ENCODE measurements around the gene TOX3. TPM values are rescaled to one million over a fixed set of nuclear protein-coding genes. Genes with fewer than 3 reads are reported as not detected.

Gene TOX3
- total and polyA plus RNA-seq, 4 donors: 1.3 to 3.5 (median 2.4) TPM

GRCh38 chr16:52553322-52553721, 6.4 kb upstream of the TOX3 start:
- DNase-seq (ENCODE audit: low spot score): no peak
- Histone ChIP-seq H3K9ac (ENCODE audit: low read depth in 1 of 2, low read length in 2 of 2) (no peak overlapping the region), H3K27me3 (ENCODE audit: control insufficient read depth in 4 of 4, insufficient read depth in 4 of 4, low read length in 3 of 4) (no peaks in the 10 kb centered on the region), H3K4me1 (ENCODE audit: control insufficient read depth in 4 of 4, insufficient read depth in 4 of 4, low read length in 3 of 4) (no peaks in the 10 kb centered on the region), H3K27ac (ENCODE audit: low read depth in 1 of 2, low read length in 2 of 2) (no peak overlapping the region), H3K4me3 (ENCODE audit: low read depth in 1 of 3, low read length in 3 of 3) (no peak overlapping the region), H3K9me3 (ENCODE audit: control insufficient read depth in 4 of 4, low read length in 3 of 4) (no peaks in the 10 kb centered on the region), H3K36me3 (ENCODE audit: control insufficient read depth in 4 of 4, insufficient read depth in 3 of 4, low read depth in 1 of 4, low read length in 3 of 4) (no peaks in the 10 kb centered on the region)
- TF ChIP-seq FOXA1 (IDR thresholded peaks at IDR 0.05) (no peak), FOXA2 (IDR thresholded peaks at IDR 0.05) (no peak), HNF4G (IDR thresholded peaks at IDR 0.05) (no peak), SP1 (IDR thresholded peaks at IDR 0.05) (no peak), RXRA (IDR thresholded peaks at IDR 0.05) (no peak), ATF3 (IDR thresholded peaks at IDR 0.05) (no peak), GABPA (IDR thresholded peaks at IDR 0.05 in 1 of 2, conservative IDR thresholded peaks at IDR 0.05 in 1 of 2) (no peak), ZBTB33 (IDR thresholded peaks at IDR 0.05) (no peak), TAF1 (conservative IDR thresholded peaks at IDR 0.05) (no peak), HNF4A (conservative IDR thresholded peaks at IDR 0.05) (no peak), JUND (IDR thresholded peaks at IDR 0.05) (no peak), NR2F2 (IDR thresholded peaks at IDR 0.05) (no peak), EGR1 (IDR thresholded peaks at IDR 0.05; ENCODE audit: low read depth in 2 of 2) (no peak)
- TF ChIP-seq, protein P1, sequence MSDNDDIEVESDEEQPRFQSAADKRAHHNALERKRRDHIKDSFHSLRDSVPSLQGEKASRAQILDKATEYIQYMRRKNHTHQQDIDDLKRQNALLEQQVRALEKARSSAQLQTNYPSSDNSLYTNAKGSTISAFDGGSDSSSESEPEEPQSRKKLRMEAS (IDR thresholded peaks at IDR 0.05): no peak
- TF ChIP-seq, protein P2, sequence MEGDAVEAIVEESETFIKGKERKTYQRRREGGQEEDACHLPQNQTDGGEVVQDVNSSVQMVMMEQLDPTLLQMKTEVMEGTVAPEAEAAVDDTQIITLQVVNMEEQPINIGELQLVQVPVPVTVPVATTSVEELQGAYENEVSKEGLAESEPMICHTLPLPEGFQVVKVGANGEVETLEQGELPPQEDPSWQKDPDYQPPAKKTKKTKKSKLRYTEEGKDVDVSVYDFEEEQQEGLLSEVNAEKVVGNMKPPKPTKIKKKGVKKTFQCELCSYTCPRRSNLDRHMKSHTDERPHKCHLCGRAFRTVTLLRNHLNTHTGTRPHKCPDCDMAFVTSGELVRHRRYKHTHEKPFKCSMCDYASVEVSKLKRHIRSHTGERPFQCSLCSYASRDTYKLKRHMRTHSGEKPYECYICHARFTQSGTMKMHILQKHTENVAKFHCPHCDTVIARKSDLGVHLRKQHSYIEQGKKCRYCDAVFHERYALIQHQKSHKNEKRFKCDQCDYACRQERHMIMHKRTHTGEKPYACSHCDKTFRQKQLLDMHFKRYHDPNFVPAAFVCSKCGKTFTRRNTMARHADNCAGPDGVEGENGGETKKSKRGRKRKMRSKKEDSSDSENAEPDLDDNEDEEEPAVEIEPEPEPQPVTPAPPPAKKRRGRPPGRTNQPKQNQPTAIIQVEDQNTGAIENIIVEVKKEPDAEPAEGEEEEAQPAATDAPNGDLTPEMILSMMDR (IDR thresholded peaks at IDR 0.05; ENCODE audit: low read depth, low read length, missing input control): no peak
- 92% methylated on average over 2 of the region's 2 CpGs for whole genome bisulfite sequencing

GRCh38 chr16:52552643-52553042, 5.7 kb upstream of the TOX3 start:
- no peaks in the 10 kb centered on the region for H3K27me3 ChIP-seq (ENCODE audit: control insufficient read depth in 4 of 4, insufficient read depth in 4 of 4, low read length in 3 of 4)
- no peak overlapping the region for H3K9ac ChIP-seq (ENCODE audit: low read depth in 1 of 2, low read length in 2 of 2)
- peaks cover 0 to 2% (median under 1%) of the 10 kb centered on the region in 4 donors for H3K4me1 ChIP-seq (ENCODE audit: control insufficient read depth in 4 of 4, insufficient read depth in 4 of 4, low read length in 3 of 4)
- no peaks in the 10 kb centered on the region for H3K9me3 ChIP-seq (ENCODE audit: control insufficient read depth in 4 of 4, low read length in 3 of 4)
- DNase-seq (ENCODE audit: low spot score): no peak
- no peak overlapping the region for H3K4me3 ChIP-seq (ENCODE audit: low read depth in 1 of 3, low read length in 3 of 3)
- 29% methylated on average over 5 of the region's 5 CpGs for WGBS
- H3K27ac ChIP-seq (ENCODE audit: low read depth in 1 of 2, low read length in 2 of 2): no peak overlapping the region
- H3K36me3 ChIP-seq (ENCODE audit: control insufficient read depth in 4 of 4, insufficient read depth in 3 of 4, low read depth in 1 of 4, low read length in 3 of 4): no peaks in the 10 kb centered on the region
- TF ChIP-seq, protein P2 (IDR thresholded peaks at IDR 0.05; ENCODE audit: low read depth, low read length, missing input control): no peak
- TF ChIP-seq FOXA2 (IDR thresholded peaks at IDR 0.05) (peak; percentile 60), EGR1 (IDR thresholded peaks at IDR 0.05; ENCODE audit: low read depth in 2 of 2) (no peak), HNF4A (conservative IDR thresholded peaks at IDR 0.05) (peak; percentile 26 to 35), NR2F2 (IDR thresholded peaks at IDR 0.05) (peak; percentile 8), RAD21 (IDR thresholded peaks at IDR 0.05) (peak; percentile 40 to 45), ZBTB33 (IDR thresholded peaks at IDR 0.05) (peak; percentile 22), GABPA (IDR thresholded peaks at IDR 0.05 in 1 of 2, conservative IDR thresholded peaks at IDR 0.05 in 1 of 2) (no peak), TAF1 (conservative IDR thresholded peaks at IDR 0.05) (no peak), FOXA1 (IDR thresholded peaks at IDR 0.05) (no peak), RXRA (IDR thresholded peaks at IDR 0.05) (peak; percentile 23 to 61), YY1 (IDR thresholded peaks at IDR 0.05) (no peak)
- TF ChIP-seq, protein P1 (IDR thresholded peaks at IDR 0.05): peak; percentile 30
- TF ChIP-seq, protein P3, sequence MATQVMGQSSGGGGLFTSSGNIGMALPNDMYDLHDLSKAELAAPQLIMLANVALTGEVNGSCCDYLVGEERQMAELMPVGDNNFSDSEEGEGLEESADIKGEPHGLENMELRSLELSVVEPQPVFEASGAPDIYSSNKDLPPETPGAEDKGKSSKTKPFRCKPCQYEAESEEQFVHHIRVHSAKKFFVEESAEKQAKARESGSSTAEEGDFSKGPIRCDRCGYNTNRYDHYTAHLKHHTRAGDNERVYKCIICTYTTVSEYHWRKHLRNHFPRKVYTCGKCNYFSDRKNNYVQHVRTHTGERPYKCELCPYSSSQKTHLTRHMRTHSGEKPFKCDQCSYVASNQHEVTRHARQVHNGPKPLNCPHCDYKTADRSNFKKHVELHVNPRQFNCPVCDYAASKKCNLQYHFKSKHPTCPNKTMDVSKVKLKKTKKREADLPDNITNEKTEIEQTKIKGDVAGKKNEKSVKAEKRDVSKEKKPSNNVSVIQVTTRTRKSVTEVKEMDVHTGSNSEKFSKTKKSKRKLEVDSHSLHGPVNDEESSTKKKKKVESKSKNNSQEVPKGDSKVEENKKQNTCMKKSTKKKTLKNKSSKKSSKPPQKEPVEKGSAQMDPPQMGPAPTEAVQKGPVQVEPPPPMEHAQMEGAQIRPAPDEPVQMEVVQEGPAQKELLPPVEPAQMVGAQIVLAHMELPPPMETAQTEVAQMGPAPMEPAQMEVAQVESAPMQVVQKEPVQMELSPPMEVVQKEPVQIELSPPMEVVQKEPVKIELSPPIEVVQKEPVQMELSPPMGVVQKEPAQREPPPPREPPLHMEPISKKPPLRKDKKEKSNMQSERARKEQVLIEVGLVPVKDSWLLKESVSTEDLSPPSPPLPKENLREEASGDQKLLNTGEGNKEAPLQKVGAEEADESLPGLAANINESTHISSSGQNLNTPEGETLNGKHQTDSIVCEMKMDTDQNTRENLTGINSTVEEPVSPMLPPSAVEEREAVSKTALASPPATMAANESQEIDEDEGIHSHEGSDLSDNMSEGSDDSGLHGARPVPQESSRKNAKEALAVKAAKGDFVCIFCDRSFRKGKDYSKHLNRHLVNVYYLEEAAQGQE (IDR thresholded peaks at IDR 0.05): no peak

All from liver (tissue), 9 donors.